K562 (cell line): Measurements from ENCODE around the gene KLK2. TPM values are rescaled to one million over a fixed set of nuclear protein-coding genes. Genes with fewer than 3 reads are reported as not detected.

Experiments used
- ATAC-seq: fragments of 200-7000 bp; cut with Tn5 transposase; 3 replicates; pipeline ENCODE4 v1.9.1; 2020; ENCODE audit warnings: moderate library complexity
- BruUV-seq: library from RNA; stranded (reverse); fragments of 400-500 nt; replicated peaks from 2 replicates; lab custom pipeline; 2021; lab: Mats Ljungman, UMichigan
- CTCF ChIA-PET: fragments of 300-600 bp; formaldehyde crosslinking; extraction: SDS; loops from one replicate; lab custom pipeline; 2021; ENCODE audit warnings: low intra/inter-chr PET ratio; lab: Yijun Ruan, JAX
- POLR2A ChIA-PET: fragments of 300-600, 350-650 bp; sonication (Branson Sonifier 250); formaldehyde crosslinking; extraction: SDS; loops from one replicate; lab custom pipeline; 2021; ENCODE audit warnings: antibody characterized with exemption, inconsistent platforms; lab: Yijun Ruan, JAX
- DNase-seq, 4 experiments: peaks; one replicate each; pipeline versions ENCODE4 v3.0.0 to v3.0.0-alpha.2; 2011 to 2018; ENCODE audit warnings: low spot score in 3 of 4, mixed read lengths in 3 of 4; ENCODE audit errors: extremely low read depth in 1 of 4
- FAIRE-seq: peaks from 2 replicates; lab custom pipeline; 2011; peaks lifted over from hg19 to GRCh38; lab: Jason Lieb, UNC
- H2AFZ ChIP-seq: 2 replicates; pipeline ENCODE4 v1.6.0; 2011; ENCODE audit warnings: low read depth, low read length, control low read depth, inconsistent platforms
- H3K27ac ChIP-seq: fragments of 200-600 bp; 3 replicates; pipeline ENCODE4 v1.8.0; 2011; ENCODE audit warnings: low read depth, mild to moderate bottlenecking, control low read depth, inconsistent platforms, low read length, moderate library complexity, mixed read lengths; ENCODE audit errors: extremely low read depth
- H3K27me3 ChIP-seq, 2 experiments: fragments of 300-600 bp in 1 of 2; 2 replicates in 1 of 2; 3 replicates in 1 of 2; pipeline versions ENCODE4 v1.6.0 to v1.8.0; 2011; ENCODE audit warnings: inconsistent platforms in 2 of 2, low read length in 2 of 2, mild to moderate bottlenecking in 1 of 2, mixed read lengths in 1 of 2, moderate library complexity in 1 of 2; ENCODE audit not compliant: control insufficient read depth in 2 of 2, insufficient read depth in 2 of 2
- H3K36me3 ChIP-seq: fragments of 300-600 bp; 3 replicates; pipeline ENCODE4 v1.8.0; 2011; ENCODE audit warnings: mild to moderate bottlenecking, low read length, inconsistent platforms; ENCODE audit not compliant: control insufficient read depth, insufficient read depth
- H3K4me1 ChIP-seq, 2 experiments: fragments of 200-600 bp in 1 of 2; replicated peaks in 1 of 2; 2 replicates in 1 of 2; 3 replicates in 1 of 2; pipeline versions ENCODE4 v1.5.1 to v1.8.0; 2011; ENCODE audit warnings: inconsistent platforms in 2 of 2, low read length in 2 of 2, mild to moderate bottlenecking in 1 of 2, mixed read lengths in 1 of 2, moderate library complexity in 1 of 2; ENCODE audit not compliant: control insufficient read depth in 2 of 2, insufficient read depth in 2 of 2
- H3K4me2 ChIP-seq: 2 replicates; pipeline ENCODE4 v1.6.1; 2011; ENCODE audit warnings: low read length, control low read depth, inconsistent platforms, mixed read lengths; ENCODE audit not compliant: insufficient read depth
- H3K4me3 ChIP-seq: fragments of 200-600 bp; sonication (generic), shearing (Covaris generic); 2 replicates; pipeline ENCODE4 v1.5.1; 2016; ENCODE audit warnings: control low read depth, inconsistent platforms
- H3K79me2 ChIP-seq: fragments of 200-600 bp; 3 replicates; pipeline ENCODE4 v1.8.0; 2011; ENCODE audit warnings: low read length, inconsistent platforms; ENCODE audit not compliant: control insufficient read depth, insufficient read depth
- H3K9ac ChIP-seq, 2 experiments: 2 replicates each; pipeline versions ENCODE4 v1.6.0 to v1.6.1; 2011; ENCODE audit warnings: low read depth in 2 of 2, low read length in 2 of 2, control low read depth in 1 of 2, inconsistent platforms in 1 of 2, mild to moderate bottlenecking in 1 of 2, mixed read lengths in 1 of 2; ENCODE audit not compliant: insufficient read depth in 1 of 2
- H3K9me1 ChIP-seq: one replicate; pipeline ENCODE4 v1.6.0; 2011; ENCODE audit warnings: inconsistent platforms, mild to moderate bottlenecking, low read length, moderate library complexity; ENCODE audit not compliant: control insufficient read depth, insufficient read depth
- H3K9me3 ChIP-seq: replicated peaks from 2 replicates; pipeline ENCODE4 v1.5.1; 2011; ENCODE audit warnings: low read depth, low read length, inconsistent platforms; ENCODE audit not compliant: control insufficient read depth, insufficient read depth
- H4K20me1 ChIP-seq: replicated peaks from 2 replicates; pipeline ENCODE4 v1.6.1; 2011; ENCODE audit warnings: low read length, inconsistent platforms, mixed read lengths; ENCODE audit not compliant: control insufficient read depth, insufficient read depth
- ILF3 ChIP-seq: fragments of 450-650 bp; IDR thresholded peaks from 2 replicates; pipeline ENCODE4 v1.6.1; 2018; ENCODE audit warnings: antibody characterized with exemption, mild to moderate bottlenecking, moderate library complexity, borderline replicate concordance
- KDM5B ChIP-seq: fragments of 200-600 bp; sonication (generic); IDR thresholded peaks from 2 replicates; pipeline ENCODE4 v1.6.1; 2012; ENCODE audit warnings: low read depth, mild to moderate bottlenecking, moderate library complexity, low read length, control low read depth, inconsistent platforms; ENCODE audit not compliant: insufficient replicate concordance
- LEF1 ChIP-seq: fragments of 450-650 bp; IDR thresholded peaks from 2 replicates; pipeline ENCODE4 v1.6.1; 2016; ENCODE audit warnings: mild to moderate bottlenecking
- NCOA2 ChIP-seq, 2 experiments: fragments of 450-650 bp; IDR thresholded peaks; 2 replicates each; pipeline ENCODE4 v1.6.1; 2018; ENCODE audit warnings: mild to moderate bottlenecking in 2 of 2, moderate library complexity in 1 of 2; ENCODE audit not compliant: partially characterized antibody in 2 of 2
- POLR3G ChIP-seq: IDR thresholded peaks from 2 replicates; pipeline ENCODE4 v1.6.1; 2011; ENCODE audit not compliant: insufficient read length, insufficient replicate concordance; ENCODE audit errors: extremely low read depth
- PTTG1 ChIP-seq: fragments of 450-650 bp; IDR thresholded peaks from 2 replicates; pipeline ENCODE4 v1.6.1; 2016; ENCODE audit warnings: low read depth, mild to moderate bottlenecking, missing genetic modification characterization, missing compliant biosample characterization
- RBM22 ChIP-seq: fragments of 200-400 bp; formaldehyde crosslinking; IDR thresholded peaks from 2 replicates; pipeline ENCODE4 v1.6.1; 2018; ENCODE audit warnings: low read length, low read depth; ENCODE audit not compliant: poor library complexity, severe bottlenecking
- SIX5 ChIP-seq, 2 experiments: IDR thresholded peaks; 2 replicates each; pipeline ENCODE4 v1.6.1; 2011; ENCODE audit warnings: low read length in 2 of 2, borderline replicate concordance in 1 of 2, low read depth in 1 of 2, mild to moderate bottlenecking in 1 of 2, moderate library complexity in 1 of 2; ENCODE audit not compliant: insufficient read depth in 1 of 2
- TAF9B ChIP-seq: fragments of 450-650 bp; IDR thresholded peaks from 2 replicates; pipeline ENCODE4 v1.6.1; 2018; ENCODE audit warnings: mild to moderate bottlenecking; ENCODE audit not compliant: partially characterized antibody
- ZNF224 ChIP-seq: sonication (generic); formaldehyde crosslinking; IDR thresholded peaks from 2 replicates; pipeline ENCODE4 v1.8.0; 2022; ENCODE audit warnings: mild to moderate bottlenecking, missing genetic modification reagents
- ZNF431 ChIP-seq: sonication (generic); formaldehyde crosslinking; IDR thresholded peaks from 2 replicates; pipeline ENCODE4 v1.8.0; 2022; ENCODE audit warnings: mild to moderate bottlenecking, missing genetic modification reagents
- WGBS: fragments of 100-300 bp; shearing (Covaris generic); methylation state at CpG from one replicate; pipeline ENCODE4 v1.1.6; 2016; ENCODE audit warnings: low coverage, mixed read lengths; ENCODE audit not compliant: insufficient coverage; ENCODE audit errors: missing lambda C conversion rate; 5-methylcytosine and 5-hydroxymethylcytosine counted together
- in situ Hi-C: fragments of 300-500 bp; cut with MboI; formaldehyde crosslinking; loops from 4 replicates; pipeline ENCODE4 v1.15.0; 2018; ENCODE audit warnings: inconsistent platforms, mixed read lengths
- intact Hi-C: fragments of 100-400 bp; cut with micrococcal nuclease; formaldehyde crosslinking; loops from 2 replicates; pipeline ENCODE4 v1.14.2; 2022
- polyA plus RNA-seq, 8 experiments: library from polyadenylated mRNA; depleted of rRNA in 4 of 8; stranded (reverse) in 5 of 8; unstranded in 3 of 8; fragments of >200 nt; fragmentation: Nextera tagmentation in 2 of 8; fragmentation: Illumina TruSeq in 1 of 8; extraction: Ambion mirVana in 2 of 8; extraction: Trizol in 1 of 8; gene quantifications; 2 replicates each; pipeline versions ENCODE4 v1.2.1 to v1.2.3, GENCODE V29; 2011 to 2014; ENCODE audit warnings: inconsistent platforms in 1 of 8, missing spikeins in 1 of 8
- total RNA-seq, 7 experiments: library from RNA; depleted of rRNA in 6 of 7; stranded (reverse); fragments of >200 nt in 6 of 7; fragmentation: Illumina TruSeq in 2 of 7; extraction: Trizol in 2 of 7; gene quantifications; 2 replicates each; pipeline versions ENCODE4 v1.2.1 to v1.2.3, GENCODE V29; 2011 to 2021; ENCODE audit warnings: low replicate concordance in 1 of 7
- TF ChIP-seq, protein P1 (sequence below): sonication (generic); IDR thresholded peaks from 2 replicates; pipeline ENCODE4 v1.6.1; 2016
- TF ChIP-seq, protein P2 (sequence below): sonication (generic); formaldehyde crosslinking; IDR thresholded peaks from 2 replicates; pipeline ENCODE4 v1.8.0; 2022; ENCODE audit warnings: mild to moderate bottlenecking, missing genetic modification reagents

Gene KLK2
- total and polyA plus RNA-seq, 9 of the 15 experiments (the other 6 are each of a cell fraction or from before 2014, with no cell fraction given): 0.11 to 0.47 (median 0.23) TPM; not detected in 1

DNA sequence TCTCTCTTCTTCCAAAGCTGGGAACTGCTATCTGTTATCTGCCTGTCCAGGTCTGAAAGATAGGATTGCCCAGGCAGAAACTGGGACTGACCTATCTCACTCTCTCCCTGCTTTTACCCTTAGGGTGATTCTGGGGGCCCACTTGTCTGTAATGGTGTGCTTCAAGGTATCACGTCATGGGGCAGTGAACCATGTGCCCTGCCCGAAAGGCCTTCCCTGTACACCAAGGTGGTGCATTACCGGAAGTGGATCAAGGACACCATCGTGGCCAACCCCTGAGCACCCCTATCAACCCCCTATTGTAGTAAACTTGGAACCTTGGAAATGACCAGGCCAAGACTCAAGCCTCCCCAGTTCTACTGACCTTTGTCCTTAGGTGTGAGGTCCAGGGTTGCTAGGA is 13.4 kb upstream of the KLK2 start:
- Histone ChIP-seq H3K9me1 (no peaks in the 10 kb centered on the region), H3K27ac (no peak overlapping the region), H3K4me2 (no peak overlapping the region), H3K27me3 (peaks cover 23 to 64% of the 10 kb centered on the region in 2 experiments), H3K79me2 (no peaks in the 10 kb centered on the region), H3K4me1 (peaks cover 0 to 4% of the 10 kb centered on the region in 2 experiments; a peak in 2 of 5 replicates), H3K36me3 (no peaks in the 10 kb centered on the region), H3K9me3 (no peaks in the 10 kb centered on the region), H2AFZ (no peak overlapping the region), H3K9ac (no peak overlapping the region; a peak in 1 of 4 replicates), H4K20me1 (0 out of 2 replicates have a peak, but pooled peaks cover 3% of the 10 kb centered on the region), H3K4me3 (no peak overlapping the region)
- CTCF ChIA-PET: no interaction called here
- BruUV-seq: no TSS peak
- DNase-seq: no peak
- 9% methylated on average over 4 of the region's 4 CpGs for WGBS
- in situ Hi-C loops: no loop called here
- POLR2A ChIA-PET: interaction anchor here (1.2 kb wide), 1 partner anchor 56 kb away, joined by 4 read pairs; no protein-coding TSS in a partner anchor
- TF ChIP-seq SIX5 (IDR thresholded peaks at IDR 0.05; ENCODE audit: borderline replicate concordance in 1 of 2, insufficient read depth in 1 of 2, low read depth in 1 of 2, low read length in 2 of 2): no peak
- no peak for TF ChIP-seq LEF1
- no peak for TF ChIP-seq TAF9B
- TF ChIP-seq KDM5B: no peak
- TF ChIP-seq, protein P1, sequence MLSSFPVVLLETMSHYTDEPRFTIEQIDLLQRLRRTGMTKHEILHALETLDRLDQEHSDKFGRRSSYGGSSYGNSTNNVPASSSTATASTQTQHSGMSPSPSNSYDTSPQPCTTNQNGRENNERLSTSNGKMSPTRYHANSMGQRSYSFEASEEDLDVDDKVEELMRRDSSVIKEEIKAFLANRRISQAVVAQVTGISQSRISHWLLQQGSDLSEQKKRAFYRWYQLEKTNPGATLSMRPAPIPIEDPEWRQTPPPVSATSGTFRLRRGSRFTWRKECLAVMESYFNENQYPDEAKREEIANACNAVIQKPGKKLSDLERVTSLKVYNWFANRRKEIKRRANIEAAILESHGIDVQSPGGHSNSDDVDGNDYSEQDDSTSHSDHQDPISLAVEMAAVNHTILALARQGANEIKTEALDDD: no peak
- TF ChIP-seq, protein P2, sequence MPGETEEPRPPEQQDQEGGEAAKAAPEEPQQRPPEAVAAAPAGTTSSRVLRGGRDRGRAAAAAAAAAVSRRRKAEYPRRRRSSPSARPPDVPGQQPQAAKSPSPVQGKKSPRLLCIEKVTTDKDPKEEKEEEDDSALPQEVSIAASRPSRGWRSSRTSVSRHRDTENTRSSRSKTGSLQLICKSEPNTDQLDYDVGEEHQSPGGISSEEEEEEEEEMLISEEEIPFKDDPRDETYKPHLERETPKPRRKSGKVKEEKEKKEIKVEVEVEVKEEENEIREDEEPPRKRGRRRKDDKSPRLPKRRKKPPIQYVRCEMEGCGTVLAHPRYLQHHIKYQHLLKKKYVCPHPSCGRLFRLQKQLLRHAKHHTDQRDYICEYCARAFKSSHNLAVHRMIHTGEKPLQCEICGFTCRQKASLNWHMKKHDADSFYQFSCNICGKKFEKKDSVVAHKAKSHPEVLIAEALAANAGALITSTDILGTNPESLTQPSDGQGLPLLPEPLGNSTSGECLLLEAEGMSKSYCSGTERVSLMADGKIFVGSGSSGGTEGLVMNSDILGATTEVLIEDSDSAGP (CRISPR knock-in tag): no peak
- no peak for TF ChIP-seq ZNF224 (CRISPR knock-in tag)
- no peak for TF ChIP-seq PTTG1 (tag)
- TF ChIP-seq NCOA2 (IDR thresholded peaks at IDR 0.05; ENCODE audit: partially characterized antibody in 2 of 2): no peak
- TF ChIP-seq ILF3: no peak
- TF ChIP-seq RBM22: no peak
- no peak for TF ChIP-seq ZNF431
- TF ChIP-seq POLR3G: no peak
- ATAC-seq: no peak
- intact Hi-C loops: no loop called here
- no peak for FAIRE-seq
